GM12874 (cell line): ENCODE results near the gene LTF.

ENCODE experiments used
- CTCF ChIP-seq: IDR thresholded peaks from 2 replicates; pipeline ENCODE4 v1.5.1; 2011; ENCODE audit warnings: low read depth, mild to moderate bottlenecking, control low read depth, low read length, moderate library complexity; ENCODE audit not compliant: insufficient read depth

LTF gene

DNA sequence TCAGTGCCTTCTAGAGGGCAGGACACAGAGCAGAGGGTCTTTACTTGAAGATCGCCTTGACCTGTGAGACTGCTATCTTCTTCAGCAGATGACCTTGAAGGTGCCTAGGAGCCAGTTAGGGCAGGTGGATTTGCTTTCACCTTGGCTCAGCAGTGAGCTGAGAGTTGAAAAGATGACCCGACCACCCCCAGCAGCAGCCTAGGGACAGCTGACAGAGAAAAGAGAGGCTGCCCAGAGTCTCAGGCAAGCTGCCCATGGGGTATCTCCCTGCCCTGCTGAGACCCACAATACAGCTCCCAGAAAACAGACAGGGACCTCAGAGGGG lies 453 bp upstream of the LTF start:
- TF ChIP-seq CTCF: no peak

- no peak for TF ChIP-seq CTCF
Observed at GRCh38 chr3:46463868-46464241, 850 bp downstream of the LTF start.

DNA sequence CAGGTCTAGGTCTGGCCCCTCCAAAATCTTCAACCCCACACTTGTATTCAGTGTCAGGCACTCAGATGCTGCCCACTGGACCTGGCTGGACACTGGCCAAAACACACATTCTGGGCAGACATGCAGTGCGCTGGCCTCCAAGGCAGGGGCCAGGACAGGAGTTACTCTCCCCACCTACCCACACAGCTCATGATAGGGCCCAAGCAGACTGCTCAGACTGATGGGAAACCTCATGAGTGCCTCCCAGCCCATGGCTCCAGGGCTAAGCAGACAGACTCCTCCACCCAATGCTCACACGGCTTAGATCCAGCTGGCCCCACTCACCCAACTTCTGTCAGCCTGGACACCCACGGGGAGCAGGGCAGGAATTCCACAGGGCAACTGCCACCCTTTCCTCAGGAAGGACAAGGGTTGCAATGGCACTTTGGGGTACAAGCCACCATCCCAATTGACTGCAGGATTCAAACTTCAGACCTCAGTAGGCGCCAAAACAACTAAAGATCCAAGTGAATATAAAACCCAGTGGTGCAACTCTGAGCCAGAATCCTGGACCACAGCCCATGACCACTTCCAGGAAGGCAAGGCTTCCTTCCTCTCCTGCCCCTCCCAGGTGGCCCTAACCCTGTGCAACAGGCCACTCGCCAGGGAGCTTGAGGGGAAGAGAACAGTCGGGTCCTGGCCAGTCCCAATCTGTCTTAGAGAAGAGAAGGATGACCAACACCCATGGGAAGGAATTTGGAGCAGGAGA lies 1.4 kb downstream of the LTF start:
- no peak for TF ChIP-seq CTCF

DNA sequence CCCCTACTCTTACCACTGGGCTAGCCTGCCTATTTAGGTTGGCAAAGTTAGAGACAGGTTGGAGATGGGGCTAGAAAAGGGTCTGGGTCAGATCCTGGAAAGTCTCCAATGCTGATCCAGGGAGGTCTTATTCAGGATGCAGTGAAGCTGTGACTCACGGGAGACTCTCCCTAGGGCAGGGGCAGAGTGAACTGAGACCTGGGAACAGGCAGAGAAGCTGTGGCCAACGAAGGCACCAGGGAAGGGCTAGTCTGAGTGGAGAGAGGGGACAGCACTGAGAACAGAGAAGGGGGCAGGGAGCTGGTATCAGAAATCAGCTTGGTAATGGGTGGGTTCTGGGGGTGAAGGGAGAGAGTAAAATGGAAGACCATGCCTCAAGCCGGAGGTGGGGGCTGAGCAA lies 2.2 kb downstream of the LTF start:
- TF ChIP-seq CTCF: no peak

- TF ChIP-seq CTCF: no peak
Observed at GRCh38 chr3:46462111-46462510, 2.6 kb downstream of the LTF start.

GRCh38 chr3:46460051-46460450 lies 4.7 kb downstream of the LTF start:
- no peak for TF ChIP-seq CTCF

DNA sequence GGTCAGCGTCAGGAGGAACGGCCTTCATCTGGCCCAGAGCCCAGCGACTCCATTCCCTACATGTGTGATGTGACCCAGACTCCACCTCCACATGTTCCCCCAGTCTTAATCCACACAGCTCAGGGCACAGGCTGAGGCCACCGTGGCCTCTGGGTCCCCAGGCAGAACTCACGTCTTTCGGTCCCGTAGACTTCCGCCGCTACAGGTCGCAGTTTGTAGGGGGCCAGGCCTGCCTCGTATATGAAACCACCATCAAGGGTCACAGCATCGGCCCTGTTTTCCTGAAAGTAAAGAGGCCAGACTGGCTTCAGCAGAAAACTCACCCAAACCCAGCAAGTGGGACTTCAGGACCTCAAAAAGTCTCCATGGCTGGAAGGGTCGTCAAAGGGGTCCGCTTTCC lies 8.6 kb downstream of the LTF start:
- no peak for TF ChIP-seq CTCF
